Measurements from ENCODE around the gene ADK. TPM values are rescaled to one million over a fixed set of nuclear protein-coding genes. Genes with fewer than 3 reads are reported as not detected.

The ADK gene
- total RNA-seq, 1 experiment from 2014 or later = 26.8 TPM

DNA sequence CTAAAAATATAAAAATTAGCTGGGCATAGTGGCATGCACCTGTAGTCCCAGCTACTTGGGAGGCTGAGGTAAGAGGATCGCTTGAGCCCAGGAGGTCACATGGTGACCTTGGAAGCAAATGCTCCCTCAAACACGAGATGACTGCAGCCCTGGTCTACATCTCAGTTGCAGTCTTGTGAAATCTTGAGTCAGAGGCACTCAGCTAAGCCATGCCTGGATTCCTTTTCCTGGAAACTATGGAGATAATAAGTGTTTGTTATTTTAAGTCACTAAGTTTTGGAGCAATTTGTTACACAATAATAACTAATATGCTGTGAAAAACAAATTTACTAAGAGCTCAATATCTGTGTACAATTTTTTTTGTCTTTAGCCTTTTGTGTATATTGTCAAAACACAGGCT lies 391.1 kb downstream of the ADK start:
- no peak overlapping the region for H3K14ac ChIP-seq (ENCODE audit: insufficient read depth, low read length)
- no peak overlapping the region for H3K18ac ChIP-seq (ENCODE audit: insufficient read length, low read depth, low read length)
- H4K91ac ChIP-seq (ENCODE audit: insufficient read length, low read depth, low read length) = no peak overlapping the region
- Mint-ChIP-seq H3K36me3 (ENCODE audit: insufficient read depth in 1 of 3, low read depth in 3 of 3) (no peaks in the 10 kb centered on the region), H3K27me3 (ENCODE audit: low read depth) (no peaks in the 10 kb centered on the region), H3K4me3 (no peak overlapping the region), H3K9me3 (no peaks in the 10 kb centered on the region), H3K27ac (no peak overlapping the region), H3K4me1 (peaks cover 14 to 17% of the 10 kb centered on the region in 2 experiments)
- H2BK12ac ChIP-seq (ENCODE audit: insufficient read length, low read depth, low read length) = no peak overlapping the region
- H3T11ph ChIP-seq (ENCODE audit: low read length) = no peak overlapping the region
- H3K27me3 ChIP-seq (ENCODE audit: insufficient read depth, low read length) = no peaks in the 10 kb centered on the region
- TF ChIP-seq CTCF (conservative IDR thresholded peaks at IDR 0.05) = no peak
- no peaks in the 10 kb centered on the region for H3K79me1 ChIP-seq (ENCODE audit: insufficient read depth, low read depth, low read length, poor library complexity, severe bottlenecking)
- no peak overlapping the region for H3K27ac ChIP-seq (ENCODE audit: insufficient read length, low read depth, low read length)
- H3K56ac ChIP-seq (ENCODE audit: insufficient read length, low read depth, low read length) = no peak overlapping the region
- H2BK15ac ChIP-seq (ENCODE audit: low read depth, low read length) = no peak overlapping the region
- no peak overlapping the region for H2BK120ac ChIP-seq (ENCODE audit: low read depth, low read length, poor library complexity, severe bottlenecking)
- no peak overlapping the region for H2BK20ac ChIP-seq (ENCODE audit: low read depth, low read length, poor library complexity, severe bottlenecking)
- no peaks in the 10 kb centered on the region for H3K79me2 ChIP-seq (ENCODE audit: insufficient read depth, low read length)
- H3K4ac ChIP-seq (ENCODE audit: low read depth, low read length) = no peak overlapping the region
- no peak overlapping the region for H3K23ac ChIP-seq (ENCODE audit: insufficient read length, low read depth, low read length)
- no peaks in the 10 kb centered on the region; the same call in 1 of the 2 replicates for H3K4me1 ChIP-seq (ENCODE audit: insufficient read depth, low read length)
- no peak for DNase-seq
- no peaks in the 10 kb centered on the region for H3K23me2 ChIP-seq (ENCODE audit: insufficient read length, low read depth, low read length, poor library complexity, severe bottlenecking)
- no peaks in the 10 kb centered on the region for H3K9me3 ChIP-seq (ENCODE audit: control insufficient read depth, low read depth, low read length)
- H3K4me2 ChIP-seq (ENCODE audit: insufficient read depth, insufficient read length, low read length) = no peak overlapping the region
- no peak overlapping the region for H2AFZ ChIP-seq (ENCODE audit: low read length)
- no peaks in the 10 kb centered on the region for H4K20me1 ChIP-seq (ENCODE audit: control insufficient read depth, insufficient read depth, insufficient read length)
- WGBS (ENCODE audit: extremely low coverage, insufficient read length, low lambda C conversion rate) = no CpG with 5 or more reads among the region's 2 CpGs
- H4K8ac ChIP-seq (replicated peaks; ENCODE audit: insufficient read length, low read depth, low read length) = no peak overlapping the region
- no peak overlapping the region for H2AK5ac ChIP-seq (ENCODE audit: insufficient read length, low read length)
- H4K5ac ChIP-seq (ENCODE audit: insufficient read length, low read depth, low read length) = no peak overlapping the region
- H3K9ac ChIP-seq (ENCODE audit: extremely low read depth, insufficient read length, low read length) = no peak overlapping the region
- no peak overlapping the region for H2BK5ac ChIP-seq (ENCODE audit: insufficient read length, low read length)
